K562 (cell line): ENCODE results near the gene LONP1. TPM values are rescaled to one million over a fixed set of nuclear protein-coding genes. Genes with fewer than 3 reads are reported as not detected.
A peak's percentile ranks its signal among the peaks of the same experiment; 100 is the strongest.

Experiments
- CSDE1 ChIP-seq, 2 experiments: fragments of 450-650 bp; IDR thresholded peaks; 2 replicates each; pipeline ENCODE4 v1.6.1; 2016; ENCODE audit warnings: mild to moderate bottlenecking in 1 of 2
- ETS2 ChIP-seq: IDR thresholded peaks from 2 replicates; pipeline ENCODE4 v1.6.1; 2016; ENCODE audit warnings: borderline replicate concordance, missing genetic modification characterization, mild to moderate bottlenecking, moderate library complexity, missing compliant biosample characterization; ENCODE audit not compliant: poor library complexity, severe bottlenecking
- HDAC8 ChIP-seq: fragments of 450-650 bp; IDR thresholded peaks from 2 replicates; pipeline ENCODE4 v1.6.1; 2016; ENCODE audit warnings: mild to moderate bottlenecking, missing genetic modification characterization, moderate library complexity, missing compliant biosample characterization
- HEY1 ChIP-seq: fragments of 250-450 bp; sonication (Bioruptor Pico); IDR thresholded peaks from 2 replicates; pipeline ENCODE4 v1.5.0; 2020; ENCODE audit warnings: mild to moderate bottlenecking, moderate library complexity, borderline replicate concordance
- LEF1 ChIP-seq: fragments of 450-650 bp; IDR thresholded peaks from 2 replicates; pipeline ENCODE4 v1.6.1; 2016; ENCODE audit warnings: mild to moderate bottlenecking
- MAFF ChIP-seq: IDR thresholded peaks from 2 replicates; pipeline ENCODE4 v1.6.1; 2012; ENCODE audit warnings: low read length, improper control_type of control experiment
- MAFG ChIP-seq: fragments of 450-650 bp; conservative IDR thresholded peaks from 2 replicates; pipeline ENCODE4 v1.6.1; 2016; ENCODE audit warnings: missing genetic modification characterization, missing compliant biosample characterization
- MTF1 ChIP-seq: fragments of 250-450 bp; sonication (Bioruptor Pico); IDR thresholded peaks from 2 replicates; pipeline ENCODE4 v1.9.0; 2021; ENCODE audit warnings: moderate library complexity, mild to moderate bottlenecking, inconsistent platforms, borderline replicate concordance
- POLR3G ChIP-seq: IDR thresholded peaks from 2 replicates; pipeline ENCODE4 v1.6.1; 2011; ENCODE audit not compliant: insufficient read length, insufficient replicate concordance; ENCODE audit errors: extremely low read depth
- PTRF ChIP-seq: fragments of 450-650 bp; IDR thresholded peaks from 2 replicates; pipeline ENCODE4 v1.6.1; 2016; ENCODE audit warnings: mild to moderate bottlenecking, missing genetic modification characterization, missing compliant biosample characterization
- SIN3B ChIP-seq: fragments of 450-650 bp; IDR thresholded peaks from 2 replicates; pipeline ENCODE4 v1.6.1; 2017; ENCODE audit warnings: low read depth, mild to moderate bottlenecking, moderate library complexity
- SMAD1 ChIP-seq: fragments of 150-350 bp; IDR thresholded peaks from 2 replicates; pipeline ENCODE4 v1.6.1; 2014; ENCODE audit warnings: low read length, low read depth; ENCODE audit not compliant: partially characterized antibody
- SRSF1 ChIP-seq: fragments of 200-400 bp; formaldehyde crosslinking; IDR thresholded peaks from 2 replicates; pipeline ENCODE4 v1.6.1; 2017; ENCODE audit warnings: mild to moderate bottlenecking, low read depth, low read length, moderate library complexity
- TAF1 ChIP-seq: IDR thresholded peaks from 2 replicates; pipeline ENCODE4 v1.6.1; 2011; ENCODE audit warnings: mild to moderate bottlenecking, low read length, moderate library complexity; ENCODE audit not compliant: insufficient read depth, control insufficient read depth, severe bottlenecking; ENCODE audit errors: extremely low read depth
- ZNF23 ChIP-seq: fragments of 250-450 bp; sonication (Bioruptor Pico); IDR thresholded peaks from 2 replicates; pipeline ENCODE4 v1.4.0; 2020; ENCODE audit warnings: mild to moderate bottlenecking
- polyA plus RNA-seq, 8 experiments: library from polyadenylated mRNA; depleted of rRNA in 4 of 8; stranded (reverse) in 5 of 8; unstranded in 3 of 8; fragments of >200 nt; fragmentation: Nextera tagmentation in 2 of 8; fragmentation: Illumina TruSeq in 1 of 8; extraction: Ambion mirVana in 2 of 8; extraction: Trizol in 1 of 8; gene quantifications; 2 replicates each; pipeline versions ENCODE4 v1.2.1 to v1.2.3, GENCODE V29; 2011 to 2014; ENCODE audit warnings: inconsistent platforms in 1 of 8, missing spikeins in 1 of 8
- total RNA-seq, 7 experiments: library from RNA; depleted of rRNA in 6 of 7; stranded (reverse); fragments of >200 nt in 6 of 7; fragmentation: Illumina TruSeq in 2 of 7; extraction: Trizol in 2 of 7; gene quantifications; 2 replicates each; pipeline versions ENCODE4 v1.2.1 to v1.2.3, GENCODE V29; 2011 to 2021; ENCODE audit warnings: low replicate concordance in 1 of 7
- TF ChIP-seq, protein P1 (sequence below): sonication (generic); formaldehyde crosslinking; IDR thresholded peaks from 2 replicates; pipeline ENCODE4 v1.8.0; 2023; ENCODE audit warnings: mild to moderate bottlenecking, missing genetic modification reagents
- TF ChIP-seq, protein P2 (sequence below): fragments of 450-650 bp; IDR thresholded peaks from 2 replicates; pipeline ENCODE4 v1.6.1; 2016; ENCODE audit warnings: borderline replicate concordance
- TF ChIP-seq, protein P3 (sequence below): fragments of 450-650 bp; formaldehyde crosslinking; IDR thresholded peaks from 2 replicates; pipeline ENCODE4 v1.4.0; 2020; ENCODE audit warnings: mild to moderate bottlenecking, moderate library complexity

Gene LONP1
- total and polyA plus RNA-seq, 9 of the 15 experiments (the other 6 are each of a cell fraction or from before 2014, with no cell fraction given), result 1.1 to 238 (median 84.5) TPM

DNA sequence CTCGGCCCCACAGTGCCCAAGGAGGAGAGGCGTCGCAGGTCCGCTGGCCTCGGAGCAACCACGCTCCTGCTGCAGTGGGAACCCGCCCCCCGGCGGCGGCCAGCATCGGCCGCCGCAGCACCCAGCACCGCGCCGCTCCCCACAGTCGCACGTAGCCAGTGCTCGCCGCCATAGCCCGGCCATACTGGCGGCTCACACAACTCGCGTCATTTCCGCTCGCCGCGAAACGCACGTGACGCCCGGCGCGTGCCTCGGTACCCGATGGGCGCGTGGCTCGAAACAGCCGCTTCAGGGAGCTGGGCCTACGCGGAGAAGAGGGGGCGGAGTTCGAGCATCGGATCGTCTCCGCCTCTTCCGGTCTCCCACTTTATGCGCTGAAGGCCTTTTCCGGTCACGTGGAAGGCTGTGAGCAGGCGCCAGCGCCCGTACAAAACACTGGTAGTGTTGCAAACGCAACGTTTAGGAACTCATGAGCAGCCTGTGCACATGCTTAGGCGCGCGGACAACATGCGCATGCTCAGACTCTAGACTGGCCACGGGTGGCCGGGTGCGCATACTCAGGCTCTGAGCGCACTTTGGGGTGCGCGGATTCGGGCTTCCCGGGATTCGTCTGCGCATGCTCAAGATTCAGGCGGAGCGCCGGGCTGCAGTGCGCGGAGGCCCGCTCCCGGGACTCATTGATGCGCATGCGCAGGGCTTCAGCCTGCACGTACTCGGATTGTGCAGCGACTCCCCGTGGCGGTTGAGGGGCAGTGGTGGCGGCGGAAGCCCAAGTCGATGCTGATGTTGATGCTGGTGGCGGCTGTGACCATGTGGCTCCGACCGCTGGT is at the start of gene LONP1, which contains the start of gene CATSPERD (continued):
- TF ChIP-seq, protein P1, sequence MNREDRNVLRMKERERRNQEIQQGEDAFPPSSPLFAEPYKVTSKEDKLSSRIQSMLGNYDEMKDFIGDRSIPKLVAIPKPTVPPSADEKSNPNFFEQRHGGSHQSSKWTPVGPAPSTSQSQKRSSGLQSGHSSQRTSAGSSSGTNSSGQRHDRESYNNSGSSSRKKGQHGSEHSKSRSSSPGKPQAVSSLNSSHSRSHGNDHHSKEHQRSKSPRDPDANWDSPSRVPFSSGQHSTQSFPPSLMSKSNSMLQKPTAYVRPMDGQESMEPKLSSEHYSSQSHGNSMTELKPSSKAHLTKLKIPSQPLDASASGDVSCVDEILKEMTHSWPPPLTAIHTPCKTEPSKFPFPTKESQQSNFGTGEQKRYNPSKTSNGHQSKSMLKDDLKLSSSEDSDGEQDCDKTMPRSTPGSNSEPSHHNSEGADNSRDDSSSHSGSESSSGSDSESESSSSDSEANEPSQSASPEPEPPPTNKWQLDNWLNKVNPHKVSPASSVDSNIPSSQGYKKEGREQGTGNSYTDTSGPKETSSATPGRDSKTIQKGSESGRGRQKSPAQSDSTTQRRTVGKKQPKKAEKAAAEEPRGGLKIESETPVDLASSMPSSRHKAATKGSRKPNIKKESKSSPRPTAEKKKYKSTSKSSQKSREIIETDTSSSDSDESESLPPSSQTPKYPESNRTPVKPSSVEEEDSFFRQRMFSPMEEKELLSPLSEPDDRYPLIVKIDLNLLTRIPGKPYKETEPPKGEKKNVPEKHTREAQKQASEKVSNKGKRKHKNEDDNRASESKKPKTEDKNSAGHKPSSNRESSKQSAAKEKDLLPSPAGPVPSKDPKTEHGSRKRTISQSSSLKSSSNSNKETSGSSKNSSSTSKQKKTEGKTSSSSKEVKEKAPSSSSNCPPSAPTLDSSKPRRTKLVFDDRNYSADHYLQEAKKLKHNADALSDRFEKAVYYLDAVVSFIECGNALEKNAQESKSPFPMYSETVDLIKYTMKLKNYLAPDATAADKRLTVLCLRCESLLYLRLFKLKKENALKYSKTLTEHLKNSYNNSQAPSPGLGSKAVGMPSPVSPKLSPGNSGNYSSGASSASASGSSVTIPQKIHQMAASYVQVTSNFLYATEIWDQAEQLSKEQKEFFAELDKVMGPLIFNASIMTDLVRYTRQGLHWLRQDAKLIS (CRISPR knock-in tag), result peak; percentile 72; the same call in 1 of the 2 replicates
- no peak for TF ChIP-seq SMAD1
- TF ChIP-seq, protein P2, sequence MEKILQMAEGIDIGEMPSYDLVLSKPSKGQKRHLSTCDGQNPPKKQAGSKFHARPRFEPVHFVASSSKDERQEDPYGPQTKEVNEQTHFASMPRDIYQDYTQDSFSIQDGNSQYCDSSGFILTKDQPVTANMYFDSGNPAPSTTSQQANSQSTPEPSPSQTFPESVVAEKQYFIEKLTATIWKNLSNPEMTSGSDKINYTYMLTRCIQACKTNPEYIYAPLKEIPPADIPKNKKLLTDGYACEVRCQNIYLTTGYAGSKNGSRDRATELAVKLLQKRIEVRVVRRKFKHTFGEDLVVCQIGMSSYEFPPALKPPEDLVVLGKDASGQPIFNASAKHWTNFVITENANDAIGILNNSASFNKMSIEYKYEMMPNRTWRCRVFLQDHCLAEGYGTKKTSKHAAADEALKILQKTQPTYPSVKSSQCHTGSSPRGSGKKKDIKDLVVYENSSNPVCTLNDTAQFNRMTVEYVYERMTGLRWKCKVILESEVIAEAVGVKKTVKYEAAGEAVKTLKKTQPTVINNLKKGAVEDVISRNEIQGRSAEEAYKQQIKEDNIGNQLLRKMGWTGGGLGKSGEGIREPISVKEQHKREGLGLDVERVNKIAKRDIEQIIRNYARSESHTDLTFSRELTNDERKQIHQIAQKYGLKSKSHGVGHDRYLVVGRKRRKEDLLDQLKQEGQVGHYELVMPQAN, result peak; percentile 99
- no peak; the same call in 1 of the 2 replicates for TF ChIP-seq HDAC8 (tag)
- TF ChIP-seq MAFG (tag), result no peak
- no peak for TF ChIP-seq ETS2 (tag)
- no peak for TF ChIP-seq MAFF
- peak; percentile 97 for TF ChIP-seq TAF1
- TF ChIP-seq, protein P3, sequence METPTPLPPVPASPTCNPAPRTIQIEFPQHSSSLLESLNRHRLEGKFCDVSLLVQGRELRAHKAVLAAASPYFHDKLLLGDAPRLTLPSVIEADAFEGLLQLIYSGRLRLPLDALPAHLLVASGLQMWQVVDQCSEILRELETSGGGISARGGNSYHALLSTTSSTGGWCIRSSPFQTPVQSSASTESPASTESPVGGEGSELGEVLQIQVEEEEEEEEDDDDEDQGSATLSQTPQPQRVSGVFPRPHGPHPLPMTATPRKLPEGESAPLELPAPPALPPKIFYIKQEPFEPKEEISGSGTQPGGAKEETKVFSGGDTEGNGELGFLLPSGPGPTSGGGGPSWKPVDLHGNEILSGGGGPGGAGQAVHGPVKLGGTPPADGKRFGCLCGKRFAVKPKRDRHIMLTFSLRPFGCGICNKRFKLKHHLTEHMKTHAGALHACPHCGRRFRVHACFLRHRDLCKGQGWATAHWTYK (CRISPR knock-in tag), result peak; percentile 27; the same call in 1 of the 2 replicates
- TF ChIP-seq LEF1, result peak; percentile 89
- peak; percentile 99 for TF ChIP-seq SIN3B
- TF ChIP-seq MTF1 (CRISPR knock-in tag), result no peak
- TF ChIP-seq HEY1 (CRISPR knock-in tag), result peak; percentile 77; the same call in 1 of the 2 replicates
- TF ChIP-seq POLR3G, result no peak
- no peak for TF ChIP-seq CSDE1 (IDR thresholded peaks at IDR 0.05)
- no peak for TF ChIP-seq SRSF1
- no peak for TF ChIP-seq PTRF (tag)
- TF ChIP-seq ZNF23, result no peak
